ENCODE measurements around the gene CNGA3.

CNGA3 gene

GRCh38 chr2:98374958-98375570 lies 28.8 kb downstream of the CNGA3 start:
- Histone ChIP-seq H3K4ac (ENCODE audit: low read length) (no peak overlapping the region), H3K9ac (ENCODE audit: low read depth, low read length, poor library complexity) (peak overlapping the region; percentile 1), H4K91ac (ENCODE audit: low read depth, low read length, poor library complexity) (no peak overlapping the region), H3K36me3 (replicated peaks in 1 of 2; ENCODE audit: control insufficient read depth in 2 of 2, insufficient read depth in 2 of 2, low read length in 2 of 2) (no peaks in the 10 kb centered on the region), H3K4me2 (ENCODE audit: insufficient read depth, low read length, poor library complexity, severe bottlenecking) (no peak overlapping the region), H2BK15ac (ENCODE audit: low read length) (no peak overlapping the region), H2AFZ (ENCODE audit: low read length) (no peak overlapping the region), H3K18ac (ENCODE audit: low read length) (peak overlapping the region; percentile 45), H3K4me1 (ENCODE audit: control insufficient read depth in 2 of 2, insufficient read depth in 1 of 2, low read depth in 1 of 2, low read length in 2 of 2) (peaks cover 4 to 12% of the 10 kb centered on the region in 2 donors), H2BK12ac (ENCODE audit: low read length) (no peak overlapping the region), H3K4me3 (ENCODE audit: low read length in 2 of 2) (no peak overlapping the region), H3K79me1 (ENCODE audit: low read depth, low read length) (no peaks in the 10 kb centered on the region), H2BK5ac (ENCODE audit: low read length) (no peak overlapping the region), H3K14ac (ENCODE audit: low read length) (no peak overlapping the region), H2AK5ac (ENCODE audit: low read depth, low read length) (no peak overlapping the region), H3K23ac (ENCODE audit: low read depth, low read length, poor library complexity) (no peak overlapping the region), H3K9me3 (replicated peaks in 1 of 2; ENCODE audit: control insufficient read depth in 2 of 2, insufficient read depth in 1 of 2, low read depth in 1 of 2, low read length in 2 of 2) (no peaks in the 10 kb centered on the region), H3K27ac (replicated peaks; ENCODE audit: low read length) (no peak overlapping the region), H3K27me3 (ENCODE audit: control insufficient read depth in 3 of 3, insufficient read depth in 3 of 3, low read depth in 1 of 3, low read length in 3 of 3) (peaks cover 0 to 4% (median 0%) of the 10 kb centered on the region in 3 experiments), H2BK120ac (ENCODE audit: low read depth, low read length) (no peak overlapping the region), H4K8ac (ENCODE audit: low read depth, low read length) (no peak overlapping the region)
- DNase-seq (ENCODE audit: low spot score): no peak
- WGBS, 2 donors (ENCODE audit: extremely low coverage in 2 of 2, insufficient read length in 2 of 2, insufficient replicate concordance in 1 of 2): no CpG with 5 or more reads among the region's 11 CpGs

DNA sequence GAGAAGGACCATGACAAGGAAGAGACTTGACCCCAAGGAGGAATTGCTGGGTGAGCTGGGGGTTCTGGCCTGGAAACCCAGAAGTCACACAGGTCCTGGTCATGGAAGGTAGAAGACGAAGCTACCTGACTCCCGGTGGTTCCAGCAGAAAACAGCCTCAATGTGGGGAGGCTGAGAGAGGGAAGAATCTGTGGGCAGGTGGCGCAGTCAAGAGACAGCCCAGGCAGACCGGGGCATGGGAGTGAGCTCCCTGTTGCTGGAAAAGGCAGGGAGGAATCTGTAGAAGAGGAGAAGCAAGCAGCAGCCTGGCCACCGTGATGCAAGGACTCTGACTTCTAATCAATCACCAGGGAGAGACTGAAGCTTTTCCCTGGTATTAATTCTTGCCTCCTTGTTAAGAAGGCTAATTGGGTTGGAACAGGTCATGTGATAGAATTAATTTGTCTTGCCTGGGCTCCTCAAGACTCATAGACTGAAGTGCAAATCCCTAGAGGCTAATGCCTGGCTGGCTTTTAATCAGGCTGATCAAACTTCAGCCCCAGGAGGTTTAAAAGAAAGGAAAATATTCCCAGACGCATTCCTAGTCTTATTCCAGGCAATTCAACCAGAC lies 30.1 kb downstream of the CNGA3 start:
- no peaks in the 10 kb centered on the region for H3K9me3 ChIP-seq (replicated peaks in 1 of 2; ENCODE audit: control insufficient read depth in 2 of 2, insufficient read depth in 1 of 2, low read depth in 1 of 2, low read length in 2 of 2)
- H2AK5ac ChIP-seq (ENCODE audit: low read depth, low read length): no peak overlapping the region
- no peak overlapping the region for H3K23ac ChIP-seq (ENCODE audit: low read depth, low read length, poor library complexity)
- no peak overlapping the region for H3K27ac ChIP-seq (replicated peaks; ENCODE audit: low read length)
- H2BK120ac ChIP-seq (ENCODE audit: low read depth, low read length): no peak overlapping the region
- no peak overlapping the region for H3K14ac ChIP-seq (ENCODE audit: low read length)
- DNase-seq (ENCODE audit: low spot score): no peak
- H4K8ac ChIP-seq (ENCODE audit: low read depth, low read length): no peak overlapping the region
- no peaks in the 10 kb centered on the region for H3K79me1 ChIP-seq (ENCODE audit: low read depth, low read length)
- H3K36me3 ChIP-seq (replicated peaks in 1 of 2; ENCODE audit: control insufficient read depth in 2 of 2, insufficient read depth in 2 of 2, low read length in 2 of 2): no peaks in the 10 kb centered on the region
- no peak overlapping the region for H2BK5ac ChIP-seq (ENCODE audit: low read length)
- H3K4me1 ChIP-seq (ENCODE audit: control insufficient read depth in 2 of 2, insufficient read depth in 1 of 2, low read depth in 1 of 2, low read length in 2 of 2): peaks cover 4 to 12% of the 10 kb centered on the region in 2 donors
- no peak overlapping the region for H2BK15ac ChIP-seq (ENCODE audit: low read length)
- no peak overlapping the region for H3K9ac ChIP-seq (ENCODE audit: low read depth, low read length, poor library complexity)
- no peak overlapping the region for H3K4ac ChIP-seq (ENCODE audit: low read length)
- H3K4me3 ChIP-seq (ENCODE audit: low read length in 2 of 2): no peak overlapping the region
- no peak overlapping the region for H3K18ac ChIP-seq (ENCODE audit: low read length)
- H2BK12ac ChIP-seq (ENCODE audit: low read length): no peak overlapping the region
- peaks cover 0 to 10% (median 0%) of the 10 kb centered on the region in 3 experiments for H3K27me3 ChIP-seq (ENCODE audit: control insufficient read depth in 3 of 3, insufficient read depth in 3 of 3, low read depth in 1 of 3, low read length in 3 of 3)
- H4K91ac ChIP-seq (ENCODE audit: low read depth, low read length, poor library complexity): no peak overlapping the region
- H2AFZ ChIP-seq (ENCODE audit: low read length): no peak overlapping the region
- H3K4me2 ChIP-seq (ENCODE audit: insufficient read depth, low read length, poor library complexity, severe bottlenecking): no peak overlapping the region
- WGBS, 2 donors (ENCODE audit: extremely low coverage in 2 of 2, insufficient read length in 2 of 2, insufficient replicate concordance in 1 of 2): no CpG with 5 or more reads among the region's 6 CpGs

DNA sequence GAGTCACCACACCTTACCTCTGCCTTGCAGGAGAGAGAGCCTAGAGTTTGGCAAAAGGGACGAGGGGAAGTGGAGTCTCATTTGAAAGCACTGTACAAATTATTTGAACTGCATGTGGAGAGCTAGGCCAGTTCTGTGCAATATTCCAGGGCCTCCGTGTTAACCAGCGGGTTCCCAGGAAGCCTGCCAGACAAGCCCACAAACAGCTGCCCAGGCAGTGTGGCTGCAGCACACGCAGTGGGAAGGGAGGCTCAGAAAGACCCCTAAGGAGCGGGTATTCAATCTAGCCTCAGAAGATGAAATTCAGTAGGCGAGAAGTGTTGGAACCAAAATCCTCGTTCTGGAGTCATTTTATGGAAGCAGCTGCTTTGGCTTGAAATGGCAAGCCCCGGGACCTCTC lies 30.7 kb downstream of the CNGA3 start:
- Histone ChIP-seq H3K79me1 (ENCODE audit: low read depth, low read length) (no peaks in the 10 kb centered on the region), H3K4ac (ENCODE audit: low read length) (no peak overlapping the region), H3K14ac (ENCODE audit: low read length) (no peak overlapping the region), H3K4me2 (ENCODE audit: insufficient read depth, low read length, poor library complexity, severe bottlenecking) (no peak overlapping the region), H4K91ac (ENCODE audit: low read depth, low read length, poor library complexity) (peak overlapping the region; percentile 76), H2AK5ac (ENCODE audit: low read depth, low read length) (no peak overlapping the region), H3K27ac (replicated peaks; ENCODE audit: low read length) (no peak overlapping the region), H4K8ac (ENCODE audit: low read depth, low read length) (no peak overlapping the region), H3K9me3 (replicated peaks in 1 of 2; ENCODE audit: control insufficient read depth in 2 of 2, insufficient read depth in 1 of 2, low read depth in 1 of 2, low read length in 2 of 2) (no peaks in the 10 kb centered on the region), H3K36me3 (replicated peaks in 1 of 2; ENCODE audit: control insufficient read depth in 2 of 2, insufficient read depth in 2 of 2, low read length in 2 of 2) (no peaks in the 10 kb centered on the region), H2BK120ac (ENCODE audit: low read depth, low read length) (no peak overlapping the region), H2BK5ac (ENCODE audit: low read length) (no peak overlapping the region), H2BK12ac (ENCODE audit: low read length) (no peak overlapping the region), H2BK15ac (ENCODE audit: low read length) (no peak overlapping the region), H3K9ac (ENCODE audit: low read depth, low read length, poor library complexity) (peak overlapping the region; percentile 61), H3K18ac (ENCODE audit: low read length) (no peak overlapping the region), H3K27me3 (ENCODE audit: control insufficient read depth in 3 of 3, insufficient read depth in 3 of 3, low read depth in 1 of 3, low read length in 3 of 3) (peaks cover 0 to 10% (median 0%) of the 10 kb centered on the region in 3 experiments), H3K4me1 (ENCODE audit: control insufficient read depth in 2 of 2, insufficient read depth in 1 of 2, low read depth in 1 of 2, low read length in 2 of 2) (peaks cover 4 to 11% of the 10 kb centered on the region in 2 donors), H3K23ac (ENCODE audit: low read depth, low read length, poor library complexity) (no peak overlapping the region), H2AFZ (ENCODE audit: low read length) (peak overlapping the region; percentile 1), H3K4me3 (ENCODE audit: low read length in 2 of 2) (no peak overlapping the region)
- DNase-seq (ENCODE audit: low spot score): no peak
- no CpG with 5 or more reads among the region's 8 CpGs for WGBS, 2 donors (ENCODE audit: extremely low coverage in 2 of 2, insufficient read length in 2 of 2, insufficient replicate concordance in 1 of 2)

DNA sequence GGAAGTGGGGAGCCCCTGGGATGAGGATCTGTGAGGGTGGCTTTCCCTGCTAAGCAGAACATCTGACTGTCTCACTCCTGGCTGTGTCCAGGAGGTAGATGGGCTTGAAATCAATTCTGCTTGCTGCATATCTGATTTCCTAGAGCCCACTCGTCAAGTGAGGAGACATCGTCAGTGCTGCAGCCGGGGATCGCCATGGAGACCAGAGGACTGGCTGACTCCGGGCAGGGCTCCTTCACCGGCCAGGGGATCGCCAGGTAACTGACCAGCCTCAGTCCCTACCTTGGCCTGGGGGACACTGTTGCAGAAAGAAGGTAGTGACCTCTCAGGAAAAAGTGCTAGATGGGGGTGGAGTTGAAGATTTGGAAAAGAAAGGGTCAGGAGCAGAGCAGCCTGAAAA lies 31.3 kb downstream of the CNGA3 start:
- no peaks in the 10 kb centered on the region for H3K36me3 ChIP-seq (replicated peaks in 1 of 2; ENCODE audit: control insufficient read depth in 2 of 2, insufficient read depth in 2 of 2, low read length in 2 of 2)
- H2BK5ac ChIP-seq (ENCODE audit: low read length): no peak overlapping the region
- peaks cover 4 to 10% of the 10 kb centered on the region in 2 donors for H3K4me1 ChIP-seq (ENCODE audit: control insufficient read depth in 2 of 2, insufficient read depth in 1 of 2, low read depth in 1 of 2, low read length in 2 of 2)
- DNase-seq (ENCODE audit: low spot score): no peak
- H3K27ac ChIP-seq (replicated peaks; ENCODE audit: low read length): no peak overlapping the region
- H3K4me3 ChIP-seq (ENCODE audit: low read length in 2 of 2): no peak overlapping the region
- H2AK5ac ChIP-seq (ENCODE audit: low read depth, low read length): no peak overlapping the region
- H2BK15ac ChIP-seq (ENCODE audit: low read length): no peak overlapping the region
- H3K9me3 ChIP-seq (replicated peaks in 1 of 2; ENCODE audit: control insufficient read depth in 2 of 2, insufficient read depth in 1 of 2, low read depth in 1 of 2, low read length in 2 of 2): no peaks in the 10 kb centered on the region
- no peak overlapping the region for H3K14ac ChIP-seq (ENCODE audit: low read length)
- no CpG with 5 or more reads among the region's 7 CpGs for WGBS, 2 donors (ENCODE audit: extremely low coverage in 2 of 2, insufficient read length in 2 of 2, insufficient replicate concordance in 1 of 2)
- H3K4ac ChIP-seq (ENCODE audit: low read length): no peak overlapping the region
- H4K8ac ChIP-seq (ENCODE audit: low read depth, low read length): no peak overlapping the region
- H3K4me2 ChIP-seq (ENCODE audit: insufficient read depth, low read length, poor library complexity, severe bottlenecking): no peak overlapping the region
- no peaks in the 10 kb centered on the region for H3K79me1 ChIP-seq (ENCODE audit: low read depth, low read length)
- peak overlapping the region; percentile 76 for H4K91ac ChIP-seq (ENCODE audit: low read depth, low read length, poor library complexity)
- no peak overlapping the region for H2BK120ac ChIP-seq (ENCODE audit: low read depth, low read length)
- no peak overlapping the region for H2BK12ac ChIP-seq (ENCODE audit: low read length)
- H3K18ac ChIP-seq (ENCODE audit: low read length): no peak overlapping the region
- peak overlapping the region; percentile 1 for H2AFZ ChIP-seq (ENCODE audit: low read length)
- peaks cover 0 to 10% (median 0%) of the 10 kb centered on the region in 3 experiments for H3K27me3 ChIP-seq (ENCODE audit: control insufficient read depth in 3 of 3, insufficient read depth in 3 of 3, low read depth in 1 of 3, low read length in 3 of 3)
- no peak overlapping the region for H3K23ac ChIP-seq (ENCODE audit: low read depth, low read length, poor library complexity)
- peak overlapping the region; percentile 61 for H3K9ac ChIP-seq (ENCODE audit: low read depth, low read length, poor library complexity)

Data from neuronal stem cell (in vitro differentiated cells).